Natural killer cell (primary cell): ENCODE measurements around the gene EMC8. TPM values are rescaled to one million over a fixed set of nuclear protein-coding genes. Genes with fewer than 3 reads are reported as not detected.

Experiments used
- ATAC-seq, 3 donors: fragments of 150-1000 bp in 2 of 3; fragments of 200-7000 bp in 1 of 3; cut with Tn5 transposase; 1 replicate in 1 of 3; 2 replicates in 2 of 3; pipeline ENCODE4 v1.10.0; 2021; ENCODE audit warnings: mild to moderate bottlenecking in 2 of 3, moderate library complexity in 2 of 3
- DNase-seq, 2 donors: peaks; one replicate each; pipeline versions ENCODE4 v3.0.0 to v3.0.0-alpha.2; 2013 to 2021; ENCODE audit warnings: mixed read lengths in 1 of 2
- H3K27ac ChIP-seq: one replicate; pipeline ENCODE4 v1.5.1; 2013; ENCODE audit warnings: mild to moderate bottlenecking, low read length
- H3K27me3 ChIP-seq: one replicate; pipeline ENCODE4 v1.6.1; 2013; ENCODE audit warnings: low read length; ENCODE audit not compliant: control insufficient read depth, insufficient read depth
- H3K36me3 ChIP-seq: one replicate; pipeline ENCODE4 v1.6.1; 2013; ENCODE audit warnings: low read length; ENCODE audit not compliant: control insufficient read depth, insufficient read depth
- H3K4me1 ChIP-seq: one replicate; pipeline ENCODE4 v1.6.1; 2013; ENCODE audit warnings: low read length; ENCODE audit not compliant: control insufficient read depth, insufficient read depth
- H3K4me3 ChIP-seq: one replicate; pipeline ENCODE4 v1.5.1; 2013; ENCODE audit warnings: low read length
- H3K9me3 ChIP-seq: one replicate; pipeline ENCODE4 v1.6.1; 2013; ENCODE audit warnings: low read length; ENCODE audit not compliant: control insufficient read depth, insufficient read depth
- H3K27ac Mint-ChIP-seq, 2 donors: one replicate each; pipeline ENCODE4 v1.8.0; 2022; ENCODE audit warnings: mild to moderate bottlenecking in 2 of 2, mixed read lengths in 2 of 2, moderate library complexity in 1 of 2
- H3K27me3 Mint-ChIP-seq, 2 donors: one replicate each; pipeline ENCODE4 v1.8.0; 2022; ENCODE audit warnings: low read depth in 2 of 2, mixed read lengths in 2 of 2
- H3K36me3 Mint-ChIP-seq: one replicate; pipeline ENCODE4 v1.8.0; 2022; ENCODE audit warnings: mixed read lengths
- H3K4me1 Mint-ChIP-seq, 2 donors: one replicate each; pipeline ENCODE4 v1.8.0; 2022; ENCODE audit warnings: mixed read lengths in 2 of 2
- H3K4me3 Mint-ChIP-seq: one replicate; pipeline ENCODE4 v1.8.0; 2022; ENCODE audit warnings: mild to moderate bottlenecking, moderate library complexity, mixed read lengths
- H3K9me3 Mint-ChIP-seq, 2 donors: one replicate each; pipeline ENCODE4 v1.8.0; 2022; ENCODE audit warnings: mixed read lengths in 2 of 2
- CTCF ChIP-seq: fragments of 200-600 bp; IDR thresholded peaks from one replicate; pipeline ENCODE4 v1.8.0; 2022; ENCODE audit warnings: antibody characterized with exemption
- WGBS: methylation state at CpG from one replicate; pipeline ENCODE4 v1.1.7; 2013; ENCODE audit warnings: missing lambda C conversion rate; ENCODE audit not compliant: insufficient coverage; 5-methylcytosine and 5-hydroxymethylcytosine counted together
- intact Hi-C: fragments of 100-400 bp; cut with micrococcal nuclease; formaldehyde crosslinking; loops from one replicate; pipeline ENCODE4 v1.14.2; 2022
- total RNA-seq, 4 donors: library from RNA; stranded (reverse); fragments of 120-200 nt in 1 of 4; gene quantifications; one replicate each; pipeline versions ENCODE4 v1.2.3 to v1.2.4, GENCODE V29; 2013 to 2022

The EMC8 gene
- total RNA-seq, 3 donors from 2014 or later (not counting 1 experiment from before 2014, with no cell fraction given): 21.2 to 26.4 (median 24.1) TPM

GRCh38 chr16:85767531-85767930 lies 31.8 kb downstream of the EMC8 start:
- Mint-ChIP-seq H3K27ac (no peak overlapping the region), H3K36me3 (no peaks in the 10 kb centered on the region), H3K9me3 (no peaks in the 10 kb centered on the region), H3K27me3 (peaks cover 0 to 2% of the 10 kb centered on the region in 2 donors), H3K4me1 (no peaks in the 10 kb centered on the region), H3K4me3 (no peak overlapping the region)
- Histone ChIP-seq H3K4me3 (no peak overlapping the region), H3K9me3 (no peaks in the 10 kb centered on the region), H3K27ac (no peak overlapping the region), H3K4me1 (peaks cover 2% of the 10 kb centered on the region), H3K36me3 (no peaks in the 10 kb centered on the region), H3K27me3 (no peaks in the 10 kb centered on the region)
- no peak for DNase-seq
- no peak for TF ChIP-seq CTCF
- intact Hi-C loops: no loop called here
- ATAC-seq: no peak
- 86% methylated on average over 8 of the region's 8 CpGs for WGBS

GRCh38 chr16:85765767-85766166 lies 33.6 kb downstream of the EMC8 start:
- intact Hi-C loops: no loop called here
- H3K27ac ChIP-seq: no peak overlapping the region
- Mint-ChIP-seq H3K36me3 (no peaks in the 10 kb centered on the region), H3K27ac (no peak overlapping the region), H3K4me1 (no peaks in the 10 kb centered on the region), H3K4me3 (no peak overlapping the region), H3K9me3 (no peaks in the 10 kb centered on the region), H3K27me3 (peaks cover 0 to 6% of the 10 kb centered on the region in 2 donors)
- H3K4me3 ChIP-seq: no peak overlapping the region
- WGBS: 72% methylated on average over 8 of the region's 8 CpGs
- DNase-seq (no peak), ATAC-seq (no peak)
- no peaks in the 10 kb centered on the region for H3K27me3 ChIP-seq
- TF ChIP-seq CTCF: no peak
- peaks cover 9% of the 10 kb centered on the region for H3K4me1 ChIP-seq
- no peaks in the 10 kb centered on the region for H3K36me3 ChIP-seq
- no peaks in the 10 kb centered on the region for H3K9me3 ChIP-seq

- Mint-ChIP-seq H3K4me3 (no peak overlapping the region), H3K27ac (no peak overlapping the region), H3K36me3 (no peaks in the 10 kb centered on the region), H3K9me3 (no peaks in the 10 kb centered on the region), H3K4me1 (no peaks in the 10 kb centered on the region), H3K27me3 (peaks cover 2 to 6% of the 10 kb centered on the region in 2 donors)
- Histone ChIP-seq H3K36me3 (no peaks in the 10 kb centered on the region), H3K9me3 (no peaks in the 10 kb centered on the region), H3K27ac (no peak overlapping the region), H3K4me3 (no peak overlapping the region), H3K4me1 (peaks cover 10% of the 10 kb centered on the region), H3K27me3 (no peaks in the 10 kb centered on the region)
- DNase-seq (no peak), ATAC-seq (no peak)
- intact Hi-C loops: no loop called here
- WGBS: 75% methylated on average over 8 of the region's 8 CpGs
- TF ChIP-seq CTCF: no peak
Measured at GRCh38 chr16:85765211-85765610, 34.1 kb downstream of the EMC8 start.

DNA sequence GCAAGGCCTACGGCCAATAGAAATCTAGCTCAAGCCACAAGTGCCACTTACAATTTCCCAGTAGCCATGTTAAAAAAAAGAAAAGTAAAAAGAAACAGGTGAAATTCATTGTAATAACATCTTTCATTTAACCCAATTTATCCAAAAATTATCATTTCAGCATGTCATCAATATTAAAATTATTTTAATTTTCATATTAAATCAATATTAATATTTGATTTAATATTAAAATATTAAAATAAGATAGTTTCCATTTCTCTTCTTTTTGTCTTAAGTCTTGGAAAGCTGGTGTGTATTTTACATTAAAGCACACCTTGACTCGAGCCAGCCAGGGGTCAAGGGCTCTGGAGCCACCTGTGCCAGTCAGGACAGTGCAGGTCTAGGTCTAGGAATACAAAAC lies 35.7 kb downstream of the EMC8 start:
- no peaks in the 10 kb centered on the region for H3K36me3 ChIP-seq
- Mint-ChIP-seq H3K36me3 (no peaks in the 10 kb centered on the region), H3K4me1 (peaks cover 7 to 10% of the 10 kb centered on the region in 2 donors), H3K27ac (no peak overlapping the region), H3K4me3 (no peak overlapping the region), H3K27me3 (peaks cover 18 to 19% of the 10 kb centered on the region in 2 donors), H3K9me3 (no peaks in the 10 kb centered on the region)
- H3K27me3 ChIP-seq: no peaks in the 10 kb centered on the region
- H3K4me3 ChIP-seq: no peak overlapping the region
- H3K9me3 ChIP-seq: no peaks in the 10 kb centered on the region
- no peak for ATAC-seq
- WGBS: 82% methylated on average over 2 of the region's 2 CpGs
- DNase-seq: no peak
- TF ChIP-seq CTCF: no peak
- intact Hi-C loops: no loop called here
- no peak overlapping the region for H3K27ac ChIP-seq
- peaks cover 24% of the 10 kb centered on the region for H3K4me1 ChIP-seq
